SK-N-MC (cell line): ENCODE results near the gene ZNF865.

ENCODE experiments used
- EZH2 ChIP-seq: fragments of 200-600 bp; sonication (generic); IDR thresholded peaks from one replicate; pipeline ENCODE4 v1.6.1; 2017; ENCODE audit warnings: antibody characterized with exemption
- FOXP2 ChIP-seq: optimal IDR thresholded peaks from 2 replicates; pipeline ENCODE3; 2011; ENCODE audit warnings: mild to moderate bottlenecking, moderate library complexity; ENCODE audit not compliant: insufficient read depth; ENCODE audit errors: extremely low read length, control extremely low read depth
- POLR2AphosphoS5 ChIP-seq: IDR thresholded peaks from 2 replicates; pipeline ENCODE4 v1.6.1; 2012; ENCODE audit warnings: mild to moderate bottlenecking, low read depth, low read length, borderline replicate concordance

GRCh38 chr19:55619286-55619685 lies 13.8 kb downstream of the ZNF865 start:
- TF ChIP-seq POLR2AphosphoS5 (no peak), EZH2 (no peak), FOXP2 (no peak)
